ENCODE measurements around the gene F8.

F8 gene

DNA sequence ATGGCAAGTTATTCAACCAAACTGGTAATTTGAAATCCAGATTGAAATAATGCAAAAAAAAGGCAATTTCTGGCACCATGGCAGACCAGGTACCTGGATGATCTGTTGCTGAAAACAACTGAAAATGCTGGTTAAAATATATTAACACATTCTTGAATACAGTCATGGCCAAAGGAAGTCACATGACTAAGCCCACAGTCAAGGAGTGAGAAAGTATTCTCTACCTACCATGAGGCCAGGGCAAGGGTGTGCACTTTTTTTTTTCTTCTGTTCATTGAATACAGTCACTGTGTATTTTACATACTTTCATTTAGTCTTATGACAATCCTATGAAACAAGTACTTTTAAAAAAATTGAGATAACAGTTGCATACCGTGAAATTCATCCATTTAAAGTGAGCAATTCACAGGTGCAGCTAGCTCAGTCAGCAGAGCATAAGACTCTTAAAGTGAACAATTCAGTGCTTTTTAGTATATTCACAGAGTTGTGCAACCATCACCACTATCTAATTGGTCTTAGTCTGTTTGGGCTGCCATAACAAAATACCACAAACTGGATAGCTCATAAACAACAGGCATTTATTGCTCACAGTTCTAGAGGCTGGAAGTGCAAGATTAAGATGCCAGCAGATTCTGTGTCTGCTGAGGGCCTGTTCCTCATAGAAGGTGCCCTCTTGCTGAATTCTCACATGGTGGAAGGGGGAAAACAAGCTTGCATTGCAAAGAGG is 212.4 kb downstream of the F8 start:
- DNase-seq: no peak

DNA sequence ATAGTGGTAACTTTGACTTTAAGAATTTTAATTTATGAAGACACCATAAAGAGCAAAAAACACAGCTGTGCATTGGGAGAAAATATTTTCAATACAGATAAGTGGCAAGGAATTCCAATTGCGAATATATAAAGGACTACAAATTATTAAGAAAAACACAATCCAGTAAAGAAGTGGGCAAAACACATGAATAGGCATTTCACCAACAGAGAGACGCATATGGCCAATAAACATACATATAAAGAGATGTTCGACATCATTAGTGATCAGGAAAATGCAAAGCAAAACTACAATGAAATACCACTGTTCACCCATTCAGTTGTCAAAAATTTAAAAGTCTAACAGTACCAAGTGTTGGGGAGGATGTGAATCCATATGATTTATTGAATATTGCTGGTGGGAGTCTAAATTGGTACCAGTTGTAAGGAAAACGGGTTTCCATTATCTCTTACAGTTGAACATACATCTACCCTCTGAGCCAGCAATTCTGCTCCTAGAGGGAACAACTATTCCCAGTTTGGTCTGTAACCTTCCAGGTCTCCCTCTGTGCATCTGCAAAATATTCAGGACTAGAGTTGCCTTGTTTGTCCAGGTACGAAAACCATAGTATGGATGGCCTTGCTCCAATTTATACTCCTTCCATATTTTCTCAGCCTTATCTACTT is 215.6 kb downstream of the F8 start:
- DNase-seq: no peak

GRCh38 chrX:154805696-154806091 is 216.8 kb downstream of the F8 start:
- no peak for DNase-seq

- peak; percentile 23 for DNase-seq
These were observed 217.4 kb downstream of the F8 start, which contains the start of gene MPP1 for GRCh38 chrX:154804957-154805695. Gene MPP1, minus strand, starts transcription at chrX:154805485. Its CDS starts 112 bp downstream, at chrX:154805373.

GRCh38 chrX:154804261-154804956 is 218.1 kb downstream of the F8 start:
- DNase-seq: no peak

DNA sequence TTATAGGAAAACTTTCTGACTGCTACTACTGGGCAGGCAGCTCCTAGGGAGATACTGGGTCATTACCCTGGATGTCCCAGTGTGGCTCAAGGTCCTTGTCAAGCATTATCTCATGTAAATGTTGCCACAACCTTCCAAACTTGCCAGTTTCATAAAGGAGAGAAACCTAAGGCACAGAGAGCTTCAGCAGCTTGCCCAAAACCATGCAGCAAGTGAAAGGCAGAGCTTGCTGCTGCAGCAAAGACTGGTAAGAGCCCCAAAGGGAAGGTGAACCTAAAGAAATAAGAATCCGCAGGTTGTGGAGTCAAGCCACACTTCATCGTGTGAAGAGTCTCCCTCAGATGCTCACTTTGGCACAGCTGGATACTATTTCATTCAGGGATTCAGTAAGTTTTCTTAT is 219.6 kb downstream of the F8 start:
- no peak for DNase-seq

DNA sequence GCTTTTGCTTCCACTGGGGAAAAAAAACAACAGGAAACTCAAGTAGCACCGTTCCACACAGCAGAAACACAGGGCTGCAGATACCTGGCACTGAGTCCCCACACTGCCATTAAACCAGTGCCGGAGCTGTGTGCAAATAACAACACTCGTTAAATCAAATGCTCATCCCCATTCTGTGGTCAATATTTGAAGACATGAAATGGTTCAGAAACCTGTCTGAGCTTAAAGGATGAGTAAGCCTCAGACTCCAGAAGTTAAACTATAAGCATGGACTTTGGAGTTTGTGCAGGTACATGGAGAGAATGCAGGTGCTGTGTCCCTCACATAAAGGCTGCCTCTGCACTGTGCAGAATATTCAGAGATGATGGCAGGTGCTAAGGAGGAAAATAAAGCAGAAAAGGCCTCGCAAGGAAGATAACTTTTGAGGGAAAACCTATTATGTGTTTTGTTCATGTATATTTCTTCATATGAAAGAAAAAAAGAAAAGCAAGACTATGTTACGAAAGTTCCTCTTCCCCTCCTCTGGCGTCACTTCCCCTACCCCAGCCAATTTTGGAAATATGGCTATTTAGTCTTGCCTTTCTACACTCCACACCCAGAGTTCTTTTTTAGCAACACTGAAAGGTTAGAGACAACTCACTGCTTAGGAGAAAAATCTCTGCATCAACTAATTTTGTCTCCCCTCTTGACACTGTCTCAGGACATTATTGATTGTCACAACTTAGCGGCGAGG is 221.9 kb downstream of the F8 start:
- DNase-seq: no peak

- no peak for DNase-seq
These were observed 222.8 kb downstream of the F8 start for GRCh38 chrX:154799556-154800348.

DNA sequence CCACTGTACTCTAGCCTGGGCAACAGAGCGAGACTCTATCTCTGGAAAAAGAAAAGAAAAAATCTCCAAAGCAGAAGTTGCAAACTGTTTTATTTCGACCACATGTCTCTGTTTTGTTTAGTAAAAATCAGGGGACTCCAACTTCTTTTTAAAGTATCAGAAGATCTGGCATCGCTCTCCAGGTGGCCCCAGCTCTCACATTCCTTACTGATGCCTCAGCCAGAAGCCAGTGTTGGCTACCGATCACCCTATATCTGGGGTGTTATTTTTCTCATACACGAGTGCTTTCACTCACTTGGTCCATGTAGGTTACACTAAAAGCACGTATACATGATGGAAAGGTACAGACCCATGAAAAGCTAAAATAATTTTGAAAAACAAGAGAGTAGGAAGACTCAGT is 225.5 kb downstream of the F8 start:
- DNase-seq: no peak

DNA sequence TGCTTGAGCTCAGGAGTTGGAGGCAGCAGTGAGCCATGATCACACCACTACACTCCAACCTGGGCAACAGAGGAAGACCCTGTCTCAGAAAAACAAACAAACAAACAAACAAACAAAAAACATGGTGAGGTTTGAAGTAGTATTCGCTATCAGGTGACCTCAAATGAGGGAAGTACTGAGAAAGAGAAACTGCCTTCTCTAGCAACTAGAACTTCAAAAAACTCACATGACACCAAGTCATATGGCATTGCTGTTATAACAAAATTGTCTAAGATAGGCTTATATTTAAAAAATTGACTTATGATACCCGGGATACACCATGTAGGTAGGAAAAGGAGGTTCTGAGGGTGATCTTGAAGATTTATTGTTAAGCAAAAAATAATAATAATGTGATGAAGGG is 227.5 kb downstream of the F8 start:
- DNase-seq: no peak

GRCh38 chrX:154793084-154793795 is 229.3 kb downstream of the F8 start:
- DNase-seq: no peak

DNA sequence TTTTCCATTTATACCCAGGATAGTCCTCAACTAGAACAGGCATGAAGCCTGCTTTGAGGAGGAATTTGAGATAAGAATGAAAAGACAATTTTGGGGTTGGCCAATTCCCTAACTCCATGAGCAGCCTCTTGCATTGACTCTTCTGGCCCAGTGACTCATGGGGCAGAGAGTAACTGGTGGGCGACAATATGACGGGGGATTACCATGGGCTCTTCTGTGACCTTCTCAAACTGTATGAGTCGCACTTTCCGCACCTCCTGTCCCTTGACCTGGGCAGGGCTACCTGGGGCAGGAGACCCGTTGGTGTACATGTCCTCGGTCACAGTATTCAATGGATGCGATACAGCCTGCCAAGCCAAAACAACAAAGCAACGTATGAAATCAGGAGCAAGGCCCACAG is 230.6 kb downstream of the F8 start:
- no peak for DNase-seq

- DNase-seq: no peak
These were observed 231.1 kb downstream of the F8 start for GRCh38 chrX:154791467-154791866.

Measured in kidney glomerular epithelial cell (primary cell).